Left colon (tissue), 2 donors: ENCODE data around the gene CCND1. TPM values are rescaled to one million over a fixed set of nuclear protein-coding genes. Genes with fewer than 3 reads are reported as not detected.

Experiments
- ATAC-seq: fragments of 200-7000 bp; cut with Tn5 transposase; one replicate; pipeline ENCODE4 v1.9.1; 2020; ENCODE audit warnings: mild to moderate bottlenecking, moderate library complexity
- DNase-seq, 2 donors: peaks; one replicate each; pipeline ENCODE4 v3.0.0-alpha.2; 2020
- intact Hi-C, 2 donors: fragments of 100-400 bp; cut with DNase I in 1 of 2; cut with micrococcal nuclease in 1 of 2; formaldehyde crosslinking; loops; one replicate each; pipeline versions ENCODE4 v1.11.2 to v1.14.0; 2022; cut with DNase I, micrococcal nuclease
- total RNA-seq, 2 donors: library from RNA; stranded (reverse); fragmentation: NEBNext Ultra II Directional; extraction: Animal tissue kit (Norgen Biotek cat#: 25700); gene quantifications; one replicate each; pipeline ENCODE4 v1.2.1, GENCODE V29; 2021
- donor health status: DM: no; HTN: no; CAD: no.
- donor health status: DM: yes; HTN: yes; CAD: no.

Gene CCND1
- total RNA-seq, 2 donors from 2014 or later: 56.5 to 83.5 TPM

- intact Hi-C loops: loop anchor here in 1 of 2 donors (10.0 kb wide), 1 partner anchor 352 kb away; the partner anchor contains the start of gene MYEOV
- DNase-seq (no peak), ATAC-seq (no peak)
These were observed 5.8 kb downstream of the CCND1 start for GRCh38 chr11:69646493-69647389.

GRCh38 chr11:69647390-69647748 is 6.4 kb downstream of the CCND1 start:
- ATAC-seq: no peak
- intact Hi-C loops: loop anchor here in 1 of 2 donors (10.0 kb wide), 1 partner anchor 353 kb away; the partner anchor contains the start of gene MYEOV
- DNase-seq: no peak

- intact Hi-C loops: loop anchor here in 1 of 2 donors (10.0 kb wide), 1 partner anchor 353 kb away; the partner anchor contains the start of gene MYEOV
- ATAC-seq (no peak), DNase-seq (peak in 1 of 2 donors; percentile 20)
These were observed 7.0 kb downstream of the CCND1 start for GRCh38 chr11:69647761-69648497.

GRCh38 chr11:69648679-69649575 is 8.0 kb downstream of the CCND1 start:
- DNase-seq (peak in 1 of 2 donors; percentile 11), ATAC-seq (no peak)
- intact Hi-C loops: loop anchor here in 1 of 2 donors (10.0 kb wide), 1 partner anchor 354 kb away; the partner anchor contains the start of gene MYEOV

- no peak for DNase-seq
- ATAC-seq: no peak
- intact Hi-C loops: loop anchor here in 1 of 2 donors (10.0 kb wide), 1 partner anchor 355 kb away; the partner anchor contains the start of gene MYEOV
These were observed 8.6 kb downstream of the CCND1 start for GRCh38 chr11:69649576-69649900.

GRCh38 chr11:69650081-69650831 is 9.3 kb downstream of the CCND1 start:
- intact Hi-C loops: no loop called here
- DNase-seq: no peak

GRCh38 chr11:69650832-69651344 is 9.9 kb downstream of the CCND1 start:
- intact Hi-C loops: no loop called here
- DNase-seq (no peak), ATAC-seq (no peak)

More at GRCh38 chr11:69650081-69650831, 9.3 kb downstream of the CCND1 start:
- ATAC-seq: no peak

- intact Hi-C loops: no loop called here
- ATAC-seq: no peak
These were observed 11.1 kb downstream of the CCND1 start for GRCh38 chr11:69651834-69652620.

GRCh38 chr11:69652999-69653398 is 12.0 kb downstream of the CCND1 start:
- intact Hi-C loops: no loop called here
- no peak for DNase-seq
- no peak for ATAC-seq

More at GRCh38 chr11:69651834-69652620, 11.1 kb downstream of the CCND1 start:
- no peak for DNase-seq

GRCh38 chr11:69653406-69653960 is 12.5 kb downstream of the CCND1 start:
- intact Hi-C loops: no loop called here
- ATAC-seq (no peak), DNase-seq (no peak)

GRCh38 chr11:69654001-69654659 is 13.2 kb downstream of the CCND1 start:
- intact Hi-C loops: no loop called here
- DNase-seq (peak in 1 of 2 donors; percentile 13), ATAC-seq (peak; percentile 33)

- ATAC-seq (peak; percentile 65), DNase-seq (peak in 1 of 2 donors; percentile 28)
- intact Hi-C loops: no loop called here
These were observed 13.9 kb downstream of the CCND1 start for GRCh38 chr11:69654660-69655478.

- intact Hi-C loops: no loop called here
- peak in 1 of 2 donors; percentile 16 for DNase-seq
- ATAC-seq: no peak
These were observed 14.8 kb downstream of the CCND1 start for GRCh38 chr11:69655479-69656428.
